Prostate gland (tissue), 2 donors: ENCODE measurements around the gene METRNL.

Experiments
- CTCF ChIP-seq, 4 experiments: fragments of 200-600 bp in 2 of 4; fragments of 450-650 bp in 2 of 4; sonication (generic) in 2 of 4; IDR thresholded peaks; 1 replicate in 3 of 4; 2 replicates in 1 of 4; pipeline ENCODE4 v1.5.1; 2016 to 2019; ENCODE audit warnings: antibody characterized with exemption in 4 of 4, mild to moderate bottlenecking in 2 of 4, moderate library complexity in 2 of 4
- POLR2AphosphoS5 ChIP-seq: sonication (generic); formaldehyde crosslinking; IDR thresholded peaks from one replicate; pipeline ENCODE4 v1.6.1; 2017; ENCODE audit warnings: antibody characterized with exemption

GRCh38 chr17:83109386-83109785 is 30.0 kb downstream of the METRNL start:
- TF ChIP-seq CTCF (IDR thresholded peaks at IDR 0.05) (no peak), POLR2AphosphoS5 (no peak)
